GM21381 (cell line): ENCODE measurements around the gene BIRC5.

ENCODE experiments used
- ATAC-seq: cut with Tn5 transposase; IDR thresholded peaks from one replicate; pipeline ENCODE4 v1.9.1; 2021; ENCODE audit warnings: mild to moderate bottlenecking, moderate library complexity; ENCODE audit not compliant: unreplicated experiment

Gene BIRC5

DNA sequence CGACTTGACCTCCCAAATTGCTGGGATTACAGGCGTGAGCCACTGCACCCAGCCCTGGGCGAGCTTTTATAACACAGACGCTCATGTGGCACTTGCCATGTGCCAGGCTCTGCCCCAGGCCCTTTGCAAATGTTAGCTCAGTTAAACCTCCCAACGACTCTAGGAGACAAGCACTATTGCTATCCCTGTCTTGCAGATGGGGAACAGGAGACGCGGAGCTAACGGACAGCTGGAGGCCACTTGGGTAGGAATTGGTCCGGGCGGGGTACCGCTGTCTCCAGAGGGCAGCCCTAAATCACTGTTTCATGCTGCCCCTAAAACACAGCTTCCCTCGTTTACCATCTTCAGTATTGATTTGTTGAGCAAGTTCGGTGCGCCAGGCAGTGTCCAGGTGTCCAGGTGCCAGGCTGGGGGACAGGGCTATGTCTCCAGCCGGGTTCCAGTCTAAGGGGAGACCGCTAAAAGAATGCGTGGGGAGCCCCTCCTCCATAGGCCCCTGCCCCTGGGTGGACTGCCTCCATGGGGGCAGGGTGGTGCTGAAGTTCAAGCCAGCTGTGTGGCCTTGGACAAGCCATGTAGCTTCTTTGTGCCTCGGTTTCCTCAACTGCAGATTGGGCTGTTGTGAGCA is 41.1 kb downstream of the BIRC5 start:
- no peak for ATAC-seq

DNA sequence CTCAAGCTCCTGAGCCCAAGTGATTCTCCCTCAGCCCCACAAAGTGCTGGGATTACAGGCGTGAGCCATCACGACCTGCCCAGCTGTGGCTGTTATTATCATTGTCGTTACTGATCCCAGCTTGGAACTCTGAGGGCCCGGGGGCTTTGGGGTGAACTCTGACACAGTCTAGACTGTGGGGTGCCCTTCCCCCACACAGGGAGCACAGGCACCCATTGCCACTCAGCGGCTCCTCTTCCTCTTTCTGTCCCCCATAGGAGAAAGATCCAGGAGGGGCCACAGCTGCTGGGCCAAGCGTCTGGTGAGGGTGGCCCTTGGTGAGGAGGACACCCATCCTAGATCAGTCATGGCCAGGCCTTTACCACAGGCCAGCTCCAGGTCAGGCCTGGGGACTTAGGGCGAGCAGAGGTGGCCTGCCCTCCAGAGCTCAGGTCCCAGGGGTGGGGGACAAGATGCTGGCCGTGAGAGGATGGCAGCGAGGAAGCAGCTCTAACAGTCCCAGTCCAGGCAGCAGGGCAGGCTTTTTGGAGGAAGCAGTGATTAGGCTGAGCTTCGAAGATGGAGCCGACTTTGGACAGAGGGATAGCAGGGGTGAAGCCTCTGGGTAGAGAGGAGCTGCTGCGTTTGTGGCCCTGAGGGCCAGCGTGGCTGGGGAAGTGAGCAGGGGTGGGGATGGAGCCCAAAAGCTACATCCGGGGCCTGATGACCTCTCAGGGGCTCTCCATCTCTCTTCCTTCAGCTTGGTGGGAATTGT is 42.1 kb downstream of the BIRC5 start:
- ATAC-seq = no peak

- ATAC-seq = no peak
Measured at GRCh38 chr17:78256707-78257591, 42.9 kb downstream of the BIRC5 start.

GRCh38 chr17:78257810-78258322 is 43.8 kb downstream of the BIRC5 start:
- ATAC-seq = no peak

GRCh38 chr17:78258323-78259191 is 44.5 kb downstream of the BIRC5 start:
- no peak for ATAC-seq

DNA sequence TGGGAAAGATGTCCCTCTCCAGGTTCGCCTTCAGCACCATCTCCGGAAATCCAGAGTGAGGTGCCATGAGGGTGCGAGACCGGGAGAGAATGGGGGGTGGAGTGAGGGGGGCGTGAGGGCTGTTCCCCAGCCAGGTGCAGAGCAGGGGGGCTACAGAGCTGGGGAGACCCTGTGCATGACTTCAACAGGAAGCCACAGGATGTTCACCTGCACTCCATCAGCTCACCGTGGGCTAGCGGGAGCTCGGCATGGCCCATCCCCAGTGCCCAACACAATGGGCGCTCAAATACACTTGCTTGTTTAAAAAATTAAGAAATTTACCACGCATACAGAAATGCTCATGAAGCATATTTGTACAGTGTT is 45.1 kb downstream of the BIRC5 start:
- ATAC-seq = no peak

GRCh38 chr17:78263063-78263735 is 49.1 kb downstream of the BIRC5 start:
- ATAC-seq = no peak

GRCh38 chr17:78263736-78264340 is 49.8 kb downstream of the BIRC5 start:
- no peak for ATAC-seq

DNA sequence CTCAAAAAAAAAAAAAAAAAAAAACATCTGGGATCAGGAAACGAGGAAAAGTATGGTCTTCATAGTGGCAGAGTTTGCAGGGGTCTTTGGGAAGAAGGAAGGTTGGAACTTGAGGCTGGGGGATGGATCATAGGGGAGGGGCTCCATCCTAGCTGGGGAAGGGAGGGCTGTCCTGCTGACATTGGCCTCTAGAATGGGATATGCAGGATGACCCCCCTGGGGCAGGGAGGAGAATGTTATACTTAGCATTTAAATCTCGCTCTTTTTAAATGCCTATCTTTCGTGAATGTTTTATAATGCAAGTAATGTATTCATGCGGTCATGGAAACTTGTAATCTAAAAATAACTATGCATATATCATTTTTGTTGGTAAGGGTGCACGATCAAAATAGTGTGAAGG is 50.5 kb downstream of the BIRC5 start:
- no peak for ATAC-seq

GRCh38 chr17:78265121-78265520 is 51.1 kb downstream of the BIRC5 start:
- no peak for ATAC-seq

DNA sequence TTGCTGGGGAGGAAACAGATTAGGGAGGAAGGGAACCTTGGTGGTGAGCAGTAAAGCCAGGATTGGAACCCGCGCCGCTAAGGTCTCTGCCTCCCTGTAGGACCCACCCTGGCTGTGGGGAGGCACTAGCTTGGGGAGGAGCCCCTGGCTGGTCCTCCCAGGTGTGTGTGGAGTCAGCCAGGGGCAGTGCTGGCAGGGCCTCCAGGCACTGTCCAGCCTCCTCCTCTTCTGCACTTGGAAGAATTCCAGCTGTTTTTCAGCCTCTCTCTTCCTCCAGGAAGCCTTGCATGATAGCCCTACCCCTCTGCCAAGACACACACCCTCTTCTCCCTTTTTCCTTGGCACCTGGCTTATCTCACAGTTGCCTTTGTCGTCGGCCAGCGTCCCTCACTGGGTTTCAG is 52.2 kb downstream of the BIRC5 start:
- ATAC-seq = no peak

GRCh38 chr17:78266771-78267170 is 52.7 kb downstream of the BIRC5 start:
- no peak for ATAC-seq

GRCh38 chr17:78267253-78268073 is 53.4 kb downstream of the BIRC5 start:
- no peak for ATAC-seq

DNA sequence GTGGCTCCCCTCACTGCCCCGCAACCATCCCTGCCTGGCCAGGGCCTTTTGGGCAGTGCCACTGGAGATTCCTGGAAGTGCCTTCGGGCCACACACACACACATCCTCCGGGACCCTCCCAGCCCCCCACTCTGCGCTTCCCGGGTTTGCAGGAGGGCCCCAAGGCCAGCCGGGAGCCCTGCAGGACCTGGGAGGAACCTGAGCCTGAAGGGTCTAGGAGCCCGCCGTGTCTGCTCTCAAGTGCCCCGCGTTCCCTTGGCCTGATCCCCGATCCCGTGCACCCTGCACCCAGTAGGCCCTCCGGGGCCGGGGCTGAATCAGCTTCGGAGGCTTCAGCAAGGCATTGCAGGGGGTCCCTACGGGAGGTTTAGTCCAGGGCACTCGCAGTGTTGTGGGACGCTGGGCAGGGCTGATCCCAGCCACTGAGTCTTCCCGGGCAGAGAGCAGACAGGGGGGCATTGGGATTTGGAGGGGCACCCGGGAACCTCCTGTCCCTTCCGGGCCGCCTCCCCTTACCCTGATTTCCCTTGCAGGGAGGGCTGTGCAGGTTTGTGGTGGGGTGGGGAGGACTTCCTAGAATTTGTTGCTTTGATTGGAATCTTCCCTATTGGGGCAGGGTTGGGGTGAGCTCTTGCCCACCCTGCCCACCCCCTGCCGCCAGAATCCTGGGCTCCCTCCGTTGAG is 54.3 kb downstream of the BIRC5 start:
- no peak for ATAC-seq

- ATAC-seq = no peak
Measured at GRCh38 chr17:78268951-78269905, 55.2 kb downstream of the BIRC5 start.

- ATAC-seq = no peak
Measured at GRCh38 chr17:78269955-78270381, 55.9 kb downstream of the BIRC5 start.
